ENCODE results near the gene KRT83. TPM values are rescaled to one million over a fixed set of nuclear protein-coding genes. Genes with fewer than 3 reads are reported as not detected.

Gene KRT83
- not detected for total RNA-seq

GRCh38 chr12:52320784-52321400, at the start of gene KRT83:
KRT83 (minus strand) TSS chr12:52321398; CDS start chr12:52321335, 63 bp downstream.
- FAIRE-seq (no peak), DNase-seq (ENCODE audit: low spot score in 2 of 2) (no peak)

GRCh38 chr12:52369809-52370208, 48.6 kb upstream of the KRT83 start:
- DNase-seq (ENCODE audit: low spot score in 2 of 2) (no peak), FAIRE-seq (no peak)

- DNase-seq (ENCODE audit: low spot score in 2 of 2) (no peak), FAIRE-seq (no peak)
These were observed 48.0 kb upstream of the KRT83 start for GRCh38 chr12:52369211-52369610.

GRCh38 chr12:52368508-52368907, 47.3 kb upstream of the KRT83 start:
- FAIRE-seq (no peak), DNase-seq (ENCODE audit: low spot score in 2 of 2) (no peak)

- FAIRE-seq: no peak
- no peak for DNase-seq (ENCODE audit: low spot score in 2 of 2)
These were observed 46.7 kb upstream of the KRT83 start for GRCh38 chr12:52367876-52368275.

- no peak for DNase-seq (ENCODE audit: low spot score in 2 of 2)
These were observed 45.7 kb upstream of the KRT83 start, which contains the start of gene KRT85 for GRCh38 chr12:52366738-52367485. KRT85 (minus strand) TSS chr12:52367481; CDS start chr12:52367405, 76 bp downstream.

GRCh38 chr12:52364901-52365489, 43.8 kb upstream of the KRT83 start:
- no peak for DNase-seq (ENCODE audit: low spot score in 2 of 2)
- no peak for FAIRE-seq

More at GRCh38 chr12:52366738-52367485, 45.7 kb upstream of the KRT83 start, which contains the start of gene KRT85:
- no peak for FAIRE-seq

- DNase-seq (ENCODE audit: low spot score in 2 of 2): no peak
- FAIRE-seq: no peak
These were observed 42.9 kb upstream of the KRT83 start for GRCh38 chr12:52364061-52364460.

- FAIRE-seq: no peak
- no peak for DNase-seq (ENCODE audit: low spot score in 2 of 2)
These were observed 42.0 kb upstream of the KRT83 start for GRCh38 chr12:52363111-52363679.

GRCh38 chr12:52362118-52362726, 41.0 kb upstream of the KRT83 start:
- DNase-seq (ENCODE audit: low spot score in 2 of 2) (no peak), FAIRE-seq (no peak)

GRCh38 chr12:52361553-52361952, 40.4 kb upstream of the KRT83 start:
- DNase-seq (ENCODE audit: low spot score in 2 of 2) (no peak), FAIRE-seq (no peak)

- DNase-seq (ENCODE audit: low spot score in 2 of 2): no peak
- no peak for FAIRE-seq
These were observed 39.6 kb upstream of the KRT83 start for GRCh38 chr12:52360663-52361271.

GRCh38 chr12:52360106-52360662, 39.0 kb upstream of the KRT83 start:
- FAIRE-seq (no peak), DNase-seq (ENCODE audit: low spot score in 2 of 2) (no peak)

- DNase-seq (ENCODE audit: low spot score in 2 of 2): no peak
- no peak for FAIRE-seq
These were observed 38.4 kb upstream of the KRT83 start for GRCh38 chr12:52359621-52360061.

- DNase-seq (ENCODE audit: low spot score in 2 of 2): no peak
- FAIRE-seq: no peak
These were observed 37.6 kb upstream of the KRT83 start for GRCh38 chr12:52358575-52359350.

GRCh38 chr12:52356762-52357580, 35.8 kb upstream of the KRT83 start:
- DNase-seq (ENCODE audit: low spot score in 2 of 2) (no peak), FAIRE-seq (no peak)

- no peak for FAIRE-seq
- DNase-seq (ENCODE audit: low spot score in 2 of 2): no peak
These were observed 35.0 kb upstream of the KRT83 start for GRCh38 chr12:52356031-52356761.

- DNase-seq (ENCODE audit: low spot score in 2 of 2) (no peak), FAIRE-seq (no peak)
These were observed 34.0 kb upstream of the KRT83 start for GRCh38 chr12:52355176-52355575.

Data from frontal cortex (tissue), 4 donors.